T-helper 2 cell (primary cell): ENCODE data around the gene ROR1.

Experiments
- DNase-seq, 5 experiments: peaks; one replicate each; pipeline versions ENCODE4 v3.0.0 to v3.0.0-alpha.2; 2012 to 2022

The ROR1 gene

GRCh38 chr1:63982201-63982600, 208.4 kb downstream of the ROR1 start:
- DNase-seq = no peak

- no peak for DNase-seq
These were observed 209.8 kb downstream of the ROR1 start for GRCh38 chr1:63983391-63984256.

- DNase-seq = no peak
These were observed 210.6 kb downstream of the ROR1 start for GRCh38 chr1:63984257-63984929.

- no peak for DNase-seq
These were observed 211.1 kb downstream of the ROR1 start for GRCh38 chr1:63984930-63985290.

GRCh38 chr1:63987014-63987627, 213.3 kb downstream of the ROR1 start:
- DNase-seq = no peak

- no peak for DNase-seq
These were observed 213.8 kb downstream of the ROR1 start for GRCh38 chr1:63987628-63988024.

GRCh38 chr1:63988941-63989340, 215.1 kb downstream of the ROR1 start:
- no peak for DNase-seq

- no peak for DNase-seq
These were observed 217.9 kb downstream of the ROR1 start for GRCh38 chr1:63991685-63992084.

- DNase-seq = no peak
These were observed 226.2 kb downstream of the ROR1 start for GRCh38 chr1:64000021-64000420.

GRCh38 chr1:64001038-64001437, 227.2 kb downstream of the ROR1 start:
- no peak for DNase-seq

GRCh38 chr1:64004451-64005025, 230.7 kb downstream of the ROR1 start:
- no peak for DNase-seq

- no peak for DNase-seq
These were observed 232.0 kb downstream of the ROR1 start for GRCh38 chr1:64005801-64006200.

GRCh38 chr1:64006276-64007051, 232.6 kb downstream of the ROR1 start:
- DNase-seq = peak in 1 of 5 experiments; percentile 11

GRCh38 chr1:64010316-64010715, 236.5 kb downstream of the ROR1 start:
- no peak for DNase-seq

GRCh38 chr1:64013395-64013794, 239.6 kb downstream of the ROR1 start:
- no peak for DNase-seq

- DNase-seq = peak in 1 of 5 experiments; percentile 52
These were observed 246.0 kb downstream of the ROR1 start for GRCh38 chr1:64019818-64020217.

- DNase-seq = no peak
These were observed 247.2 kb downstream of the ROR1 start for GRCh38 chr1:64021066-64021465.

GRCh38 chr1:64025051-64025450, 251.2 kb downstream of the ROR1 start:
- DNase-seq = no peak

GRCh38 chr1:64029037-64029436, 255.2 kb downstream of the ROR1 start:
- no peak for DNase-seq

- DNase-seq = no peak
These were observed 256.6 kb downstream of the ROR1 start for GRCh38 chr1:64030411-64030810.

- DNase-seq = no peak
These were observed 257.4 kb downstream of the ROR1 start for GRCh38 chr1:64031236-64031635.

GRCh38 chr1:64033667-64034220, 259.9 kb downstream of the ROR1 start:
- no peak for DNase-seq
